ENCODE measurements around the gene VAT1L.

DNA sequence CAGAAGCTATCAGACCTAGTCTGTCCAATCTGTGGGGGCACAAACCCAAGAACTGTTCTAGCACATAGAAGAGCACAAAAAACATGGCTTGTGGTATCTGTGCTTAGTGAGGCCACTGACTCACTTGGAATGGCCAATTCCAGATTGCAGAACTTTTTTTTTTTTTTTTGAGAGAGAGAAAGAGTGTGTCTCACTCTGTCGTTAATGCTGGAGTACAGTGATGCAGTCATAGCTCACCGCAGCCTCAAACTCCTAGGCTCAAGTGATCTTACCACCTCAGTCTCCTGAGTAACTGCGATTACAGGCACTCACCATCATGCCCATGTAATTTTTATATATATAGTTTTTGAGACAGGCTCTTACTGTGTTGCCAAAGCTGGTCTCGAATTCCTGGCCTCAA is 156.8 kb downstream of the VAT1L start:
- TF ChIP-seq POLR2A (IDR thresholded peaks at IDR 0.05; ENCODE audit: low read depth, low read length) (no peak), POLR2AphosphoS5 (IDR thresholded peaks at IDR 0.05; ENCODE audit: low read depth, low read length) (no peak), SPI1 (IDR thresholded peaks at IDR 0.05; ENCODE audit: low read depth, low read length) (no peak), TAF1 (IDR thresholded peaks at IDR 0.05; ENCODE audit: low read depth, low read length) (no peak), PAX5 (IDR thresholded peaks at IDR 0.05; ENCODE audit: insufficient read depth, low read length, severe bottlenecking) (no peak)

Measured in GM12891 (cell line).